Astrocyte of the cerebellum (primary cell): ENCODE data around the gene ZBTB20.
A peak's percentile ranks its signal among the peaks of the same experiment; 100 is the strongest.

Source experiments
- DNase-seq: peaks from one replicate; pipeline ENCODE4 v3.0.0-alpha.2; 2011; ENCODE audit warnings: low read depth
- H3K4me3 ChIP-seq: 2 replicates; pipeline ENCODE4 v1.5.1; 2011; ENCODE audit warnings: mild to moderate bottlenecking, low read depth, low read length, moderate library complexity
- CTCF ChIP-seq: IDR thresholded peaks from 2 replicates; pipeline ENCODE4 v1.5.1; 2012; ENCODE audit warnings: low read length, low read depth, moderate library complexity, mild to moderate bottlenecking; ENCODE audit errors: missing control alignments
- in situ Hi-C: cut with HindIII; loops from 2 replicates; pipeline ENCODE4 v1.10.0; 2017; ENCODE audit warnings: low sequenced_read_pairs

ZBTB20 gene

GRCh38 chr3:114363554-114364202, 783.4 kb downstream of the ZBTB20 start:
- in situ Hi-C loops: no loop called here
- TF ChIP-seq CTCF: no peak
- H3K4me3 ChIP-seq: no peak overlapping the region
- DNase-seq: no peak

DNA sequence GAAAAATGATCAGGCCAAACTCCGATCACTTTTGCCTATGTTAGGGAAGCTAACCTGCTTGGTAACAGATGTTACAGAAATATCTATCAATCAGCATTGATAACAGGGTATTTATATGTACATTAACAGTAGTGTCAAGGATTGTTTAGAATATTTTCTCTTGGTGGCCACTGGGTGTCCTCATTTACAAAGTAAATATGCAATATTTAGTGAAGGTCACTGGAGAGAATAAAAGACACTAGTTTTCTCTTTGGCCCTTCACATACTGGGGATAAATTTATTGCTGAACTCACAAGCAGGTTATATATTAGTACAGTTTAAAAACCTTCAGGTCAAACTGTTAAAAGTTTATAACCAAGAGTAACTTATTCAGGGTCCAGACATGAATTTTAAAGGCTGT, 784.3 kb downstream of the ZBTB20 start:
- no peak overlapping the region for H3K4me3 ChIP-seq
- in situ Hi-C loops: no loop called here
- peak; percentile 28 for DNase-seq
- TF ChIP-seq CTCF: no peak

DNA sequence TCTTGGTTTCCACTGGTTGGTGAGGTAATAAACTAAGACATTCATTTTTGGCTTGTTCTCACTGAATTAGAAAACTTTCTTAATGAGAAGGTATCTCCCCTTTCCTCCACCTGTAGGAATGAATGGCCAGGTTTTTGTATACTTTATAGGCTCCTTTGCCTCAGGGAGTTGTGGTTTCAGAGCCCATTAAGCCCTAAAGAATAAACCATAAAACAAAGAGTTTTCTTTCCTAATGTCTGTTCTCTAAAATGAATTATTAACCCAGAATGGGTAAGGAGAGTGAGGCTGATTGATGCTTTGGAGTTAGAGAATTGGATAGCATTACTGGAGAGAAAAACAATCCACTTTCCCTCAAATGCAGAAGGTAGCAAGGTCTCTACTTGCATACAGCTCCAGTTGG, 785.7 kb downstream of the ZBTB20 start:
- no peak overlapping the region for H3K4me3 ChIP-seq
- in situ Hi-C loops: no loop called here
- TF ChIP-seq CTCF: no peak
- no peak for DNase-seq

GRCh38 chr3:114356525-114356924, 790.6 kb downstream of the ZBTB20 start:
- no peak for DNase-seq
- H3K4me3 ChIP-seq: no peak overlapping the region
- in situ Hi-C loops: no loop called here
- no peak for TF ChIP-seq CTCF

DNA sequence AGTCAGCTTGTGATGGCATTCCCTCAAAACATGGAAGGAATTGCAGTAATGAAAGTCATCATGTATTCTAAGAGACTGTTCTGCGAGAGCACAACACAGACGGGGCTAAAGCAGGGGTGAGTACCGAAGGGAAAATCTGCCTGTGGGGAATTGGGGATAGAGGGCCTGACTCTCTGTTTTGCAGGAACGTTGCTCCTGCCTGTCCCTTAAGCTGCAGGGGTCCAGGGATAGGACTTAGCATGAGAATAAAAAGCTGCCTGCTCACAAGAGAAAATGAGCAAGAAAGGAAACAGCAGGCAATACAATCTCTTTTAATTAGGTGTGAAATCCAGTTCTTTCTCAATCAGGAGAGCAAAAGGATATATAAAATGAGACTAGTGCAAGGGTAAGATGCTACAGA, 791.0 kb downstream of the ZBTB20 start:
- no peak for DNase-seq
- no peak for TF ChIP-seq CTCF
- in situ Hi-C loops: no loop called here
- H3K4me3 ChIP-seq: no peak overlapping the region

- H3K4me3 ChIP-seq: no peak overlapping the region
- DNase-seq: no peak
- TF ChIP-seq CTCF: no peak
- in situ Hi-C loops: no loop called here
Measured at GRCh38 chr3:114355653-114356052, 791.4 kb downstream of the ZBTB20 start.

DNA sequence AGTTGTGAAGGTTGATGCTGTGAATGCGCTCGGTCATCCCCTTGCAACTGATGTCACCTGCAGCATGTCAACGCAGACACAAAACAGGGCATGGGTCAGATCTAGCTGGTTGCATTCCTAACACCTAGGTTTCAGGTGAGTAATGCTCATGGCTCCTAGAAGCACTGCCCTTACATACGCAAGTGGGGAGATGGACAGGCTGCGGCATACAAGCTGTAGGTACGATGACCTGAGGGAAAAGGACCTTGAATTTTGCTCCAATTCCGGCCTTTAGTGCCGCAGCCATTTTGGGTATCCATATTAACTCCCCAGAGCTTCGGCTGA, 795.3 kb downstream of the ZBTB20 start:
- no peak for DNase-seq
- TF ChIP-seq CTCF: no peak
- in situ Hi-C loops: no loop called here
- no peak overlapping the region for H3K4me3 ChIP-seq
